Vagina (tissue), 2 donors: ENCODE measurements around the gene ZC3H12D.

ENCODE experiments used
- CTCF ChIP-seq, 3 experiments: fragments of 450-650 bp in 2 of 3; fragments of 200-600 bp in 1 of 3; sonication (generic) in 1 of 3; IDR thresholded peaks; one replicate each; pipeline ENCODE4 v1.5.1; 2017 to 2019; ENCODE audit warnings: antibody characterized with exemption in 3 of 3, mild to moderate bottlenecking in 2 of 3, moderate library complexity in 2 of 3
- POLR2AphosphoS5 ChIP-seq, 2 donors: sonication (generic); formaldehyde crosslinking; IDR thresholded peaks; one replicate each; pipeline ENCODE4 v1.9.0; 2017; ENCODE audit warnings: antibody characterized with exemption in 2 of 2, mild to moderate bottlenecking in 2 of 2, low read depth in 1 of 2; ENCODE audit not compliant: insufficient read depth in 1 of 2

- no peak for TF ChIP-seq CTCF (IDR thresholded peaks at IDR 0.05)
- no peak for TF ChIP-seq POLR2AphosphoS5 (IDR thresholded peaks at IDR 0.05; ENCODE audit: insufficient read depth in 1 of 2, low read depth in 1 of 2)
Observed at GRCh38 chr6:149487316-149487715, 2.5 kb upstream of the ZC3H12D start.
